HEK293 (cell line): ENCODE measurements around the gene YOD1.

Experiments
- CTCF ChIA-PET: fragments of 350-600 bp; formaldehyde crosslinking; extraction: SDS; loops from one replicate; lab custom pipeline; 2021; ENCODE audit warnings: antibody characterized with exemption; lab: Yijun Ruan, JAX
- POLR2A ChIA-PET: fragments of 300-600 bp; formaldehyde crosslinking; extraction: SDS; loops from one replicate; lab custom pipeline; 2020; ENCODE audit warnings: antibody characterized with exemption, inconsistent platforms; lab: Yijun Ruan, JAX
- H3K27ac ChIP-seq: fragments of 200-500 bp; sonication (Bioruptor generic); 2 replicates; pipeline ENCODE4 v1.5.1; 2014; ENCODE audit warnings: low read depth, low read length, control low read depth, inconsistent platforms; ENCODE audit errors: extremely low read depth
- H3K36me3 ChIP-seq, 2 experiments: fragments of 200-500 bp in 1 of 2; sonication (Bioruptor generic) in 1 of 2; 1 replicate in 1 of 2; 2 replicates in 1 of 2; pipeline ENCODE4 v1.5.1; 2014 to 2017; ENCODE audit warnings: inconsistent platforms in 2 of 2, low read length in 2 of 2; ENCODE audit not compliant: control insufficient read depth in 2 of 2, insufficient read depth in 1 of 2
- H3K4me1 ChIP-seq: fragments of 200-500 bp; sonication (Bioruptor generic); 2 replicates; pipeline ENCODE4 v1.5.1; 2014; ENCODE audit warnings: mild to moderate bottlenecking, low read length, inconsistent platforms; ENCODE audit not compliant: control insufficient read depth, insufficient read depth
- H3K4me3 ChIP-seq: 2 replicates; pipeline ENCODE4 v1.5.1; 2011; ENCODE audit warnings: low read depth, mild to moderate bottlenecking, control low read depth, low read length, moderate library complexity
- H3K9me3 ChIP-seq: fragments of 200-500 bp; sonication (Bioruptor generic); 2 replicates; pipeline ENCODE4 v1.5.1; 2014; ENCODE audit warnings: low read depth, low read length, inconsistent platforms; ENCODE audit not compliant: control insufficient read depth, insufficient read depth
- BCL11A ChIP-seq: fragments of 450-650 bp; formaldehyde crosslinking; IDR thresholded peaks from 2 replicates; pipeline ENCODE4 v1.5.1; 2016; ENCODE audit warnings: low read depth, missing biosample characterization, missing genetic modification characterization
- KLF8 ChIP-seq: fragments of 450-650 bp; formaldehyde crosslinking; IDR thresholded peaks from 2 replicates; pipeline ENCODE4 v1.5.1; 2016; ENCODE audit warnings: missing biosample characterization, missing genetic modification characterization
- MYNN ChIP-seq: fragments of 450-650 bp; formaldehyde crosslinking; IDR thresholded peaks from 2 replicates; pipeline ENCODE4 v1.5.1; 2016; ENCODE audit warnings: missing biosample characterization, missing genetic modification characterization, borderline replicate concordance
- PRDM1 ChIP-seq: fragments of 450-650 bp; formaldehyde crosslinking; IDR thresholded peaks from 2 replicates; pipeline ENCODE4; 2016; ENCODE audit warnings: missing biosample characterization, missing genetic modification characterization
- RBAK ChIP-seq: fragments of 450-650 bp; formaldehyde crosslinking; IDR thresholded peaks from 2 replicates; pipeline ENCODE4 v1.5.1; 2016; ENCODE audit warnings: missing biosample characterization, missing genetic modification characterization
- SP7 ChIP-seq: fragments of 450-650 bp; formaldehyde crosslinking; IDR thresholded peaks from 2 replicates; pipeline ENCODE4 v1.5.1; 2016; ENCODE audit warnings: missing biosample characterization, missing genetic modification characterization
- ZFP69B ChIP-seq: fragments of 450-650 bp; formaldehyde crosslinking; IDR thresholded peaks from 2 replicates; pipeline ENCODE4 v1.5.1; 2016; ENCODE audit warnings: missing biosample characterization, missing genetic modification characterization
- ZNF324 ChIP-seq: fragments of 450-650 bp; formaldehyde crosslinking; IDR thresholded peaks from 2 replicates; pipeline ENCODE4 v1.5.1; 2016; ENCODE audit warnings: missing biosample characterization, missing genetic modification characterization
- ZNF341 ChIP-seq: fragments of 450-650 bp; formaldehyde crosslinking; IDR thresholded peaks from 2 replicates; pipeline ENCODE4; 2016; ENCODE audit warnings: low read depth, missing biosample characterization, missing genetic modification characterization
- ZNF394 ChIP-seq: fragments of 450-650 bp; formaldehyde crosslinking; IDR thresholded peaks from 2 replicates; pipeline ENCODE4 v1.5.1; 2016; ENCODE audit warnings: missing biosample characterization, missing genetic modification characterization, mild to moderate bottlenecking, moderate library complexity, borderline replicate concordance
- ZNF398 ChIP-seq: fragments of 450-650 bp; formaldehyde crosslinking; IDR thresholded peaks from 2 replicates; pipeline ENCODE4 v1.5.1; 2017; ENCODE audit warnings: missing biosample characterization, missing genetic modification characterization
- ZNF404 ChIP-seq: fragments of 450-650 bp; formaldehyde crosslinking; IDR thresholded peaks from 2 replicates; pipeline ENCODE4 v1.5.1; 2017; ENCODE audit warnings: missing biosample characterization, missing genetic modification characterization
- ZNF549 ChIP-seq: fragments of 450-650 bp; IDR thresholded peaks from 2 replicates; pipeline ENCODE4 v1.5.1; 2018; ENCODE audit warnings: missing biosample characterization, missing genetic modification characterization, mild to moderate bottlenecking, inconsistent platforms, moderate library complexity
- ZNF624 ChIP-seq: fragments of 450-650 bp; formaldehyde crosslinking; IDR thresholded peaks from 2 replicates; pipeline ENCODE4 v1.5.1; 2017; ENCODE audit warnings: missing biosample characterization, missing genetic modification characterization
- ZNF654 ChIP-seq: fragments of 450-650 bp; formaldehyde crosslinking; IDR thresholded peaks from 2 replicates; pipeline ENCODE4 v1.5.1; 2016; ENCODE audit warnings: low read depth, missing biosample characterization, missing genetic modification characterization
- ZNF777 ChIP-seq: fragments of 450-650 bp; formaldehyde crosslinking; IDR thresholded peaks from 2 replicates; pipeline ENCODE4 v1.5.1; 2017; ENCODE audit warnings: missing biosample characterization, missing genetic modification characterization, borderline replicate concordance
- ZNF785 ChIP-seq: fragments of 450-650 bp; formaldehyde crosslinking; IDR thresholded peaks from 2 replicates; pipeline ENCODE4 v1.5.1; 2016; ENCODE audit warnings: missing biosample characterization, missing genetic modification characterization
- ZSCAN23 ChIP-seq: fragments of 450-650 bp; formaldehyde crosslinking; IDR thresholded peaks from 2 replicates; pipeline ENCODE4 v1.5.1; 2016; ENCODE audit warnings: missing biosample characterization, missing genetic modification characterization
- ZSCAN4 ChIP-seq: fragments of 450-650 bp; formaldehyde crosslinking; IDR thresholded peaks from 2 replicates; pipeline ENCODE4 v1.5.1; 2017; ENCODE audit warnings: missing biosample characterization, missing genetic modification characterization
- TF ChIP-seq, protein P1 (sequence below): fragments of 450-650 bp; formaldehyde crosslinking; conservative IDR thresholded peaks from 2 replicates; pipeline ENCODE4 v1.5.1; 2016; ENCODE audit warnings: low read depth, missing biosample characterization, missing genetic modification characterization
- TF ChIP-seq, protein P2 (sequence below): fragments of 450-650 bp; formaldehyde crosslinking; IDR thresholded peaks from 2 replicates; pipeline ENCODE4; 2016; ENCODE audit warnings: missing biosample characterization, missing genetic modification characterization
- TF ChIP-seq, protein P3 (sequence below): fragments of 450-650 bp; formaldehyde crosslinking; IDR thresholded peaks from 2 replicates; pipeline ENCODE4 v1.5.1; 2016; ENCODE audit warnings: missing biosample characterization, missing genetic modification characterization

Gene YOD1

DNA sequence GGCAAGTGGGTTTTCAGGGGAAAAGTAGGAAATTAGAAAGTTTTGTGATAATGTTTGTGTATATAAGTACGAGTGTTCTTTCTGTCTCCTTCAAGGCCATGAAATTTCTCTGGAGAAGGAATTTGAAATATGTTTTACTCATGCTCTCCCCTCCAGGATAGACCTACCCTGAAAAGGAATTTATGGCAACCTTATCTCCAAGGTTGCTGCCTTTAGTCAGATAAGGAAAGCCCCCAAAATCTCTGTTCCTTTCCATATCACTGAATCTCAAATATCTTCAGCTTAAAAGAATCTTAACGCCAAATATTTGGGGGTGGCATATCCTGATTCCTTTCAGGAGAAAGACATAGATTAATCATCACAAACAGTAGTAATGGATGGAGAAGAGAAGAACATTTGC lies 37.2 kb upstream of the YOD1 start (continued):
- TF ChIP-seq, protein P1, sequence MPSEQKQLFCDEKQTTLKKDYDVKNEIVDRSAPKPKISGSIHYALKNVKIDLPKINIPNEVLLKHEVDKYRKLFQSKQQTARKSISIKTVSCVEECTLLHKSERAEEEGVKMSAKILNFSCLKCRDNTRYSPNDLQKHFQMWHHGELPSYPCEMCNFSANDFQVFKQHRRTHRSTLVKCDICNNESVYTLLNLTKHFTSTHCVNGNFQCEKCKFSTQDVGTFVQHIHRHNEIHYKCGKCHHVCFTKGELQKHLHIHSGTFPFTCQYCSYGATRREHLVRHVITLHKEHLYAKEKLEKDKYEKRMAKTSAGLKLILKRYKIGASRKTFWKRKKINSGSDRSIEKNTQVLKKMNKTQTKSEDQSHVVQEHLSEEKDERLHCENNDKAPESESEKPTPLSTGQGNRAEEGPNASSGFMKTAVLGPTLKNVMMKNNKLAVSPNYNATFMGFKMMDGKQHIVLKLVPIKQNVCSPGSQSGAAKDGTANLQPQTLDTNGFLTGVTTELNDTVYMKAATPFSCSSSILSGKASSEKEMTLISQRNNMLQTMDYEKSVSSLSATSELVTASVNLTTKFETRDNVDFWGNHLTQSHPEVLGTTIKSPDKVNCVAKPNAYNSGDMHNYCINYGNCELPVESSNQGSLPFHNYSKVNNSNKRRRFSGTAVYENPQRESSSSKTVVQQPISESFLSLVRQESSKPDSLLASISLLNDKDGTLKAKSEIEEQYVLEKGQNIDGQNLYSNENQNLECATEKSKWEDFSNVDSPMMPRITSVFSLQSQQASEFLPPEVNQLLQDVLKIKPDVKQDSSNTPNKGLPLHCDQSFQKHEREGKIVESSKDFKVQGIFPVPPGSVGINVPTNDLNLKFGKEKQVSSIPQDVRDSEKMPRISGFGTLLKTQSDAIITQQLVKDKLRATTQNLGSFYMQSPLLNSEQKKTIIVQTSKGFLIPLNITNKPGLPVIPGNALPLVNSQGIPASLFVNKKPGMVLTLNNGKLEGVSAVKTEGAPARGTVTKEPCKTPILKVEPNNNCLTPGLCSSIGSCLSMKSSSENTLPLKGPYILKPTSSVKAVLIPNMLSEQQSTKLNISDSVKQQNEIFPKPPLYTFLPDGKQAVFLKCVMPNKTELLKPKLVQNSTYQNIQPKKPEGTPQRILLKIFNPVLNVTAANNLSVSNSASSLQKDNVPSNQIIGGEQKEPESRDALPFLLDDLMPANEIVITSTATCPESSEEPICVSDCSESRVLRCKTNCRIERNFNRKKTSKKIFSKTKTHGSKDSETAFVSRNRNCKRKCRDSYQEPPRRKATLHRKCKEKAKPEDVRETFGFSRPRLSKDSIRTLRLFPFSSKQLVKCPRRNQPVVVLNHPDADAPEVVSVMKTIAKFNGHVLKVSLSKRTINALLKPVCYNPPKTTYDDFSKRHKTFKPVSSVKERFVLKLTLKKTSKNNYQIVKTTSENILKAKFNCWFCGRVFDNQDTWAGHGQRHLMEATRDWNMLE (tag by site-specific recombination) = no peak
- TF ChIP-seq ZNF785 = no peak
- TF ChIP-seq ZNF341 (tag by site-specific recombination) = no peak
- TF ChIP-seq ZNF549 (tag by site-specific recombination) = no peak
- TF ChIP-seq ZFP69B (tag by site-specific recombination) = no peak
- TF ChIP-seq ZNF394 = no peak

- no peaks in the 10 kb centered on the region for H3K36me3 ChIP-seq
- no peak overlapping the region for H3K27ac ChIP-seq
- POLR2A ChIA-PET = no interaction called here
- H3K4me1 ChIP-seq = no peaks in the 10 kb centered on the region
- TF ChIP-seq ZNF654 (tag by site-specific recombination) (no peak), ZNF404 (no peak), ZNF398 (tag by site-specific recombination) (no peak), RBAK (tag by site-specific recombination) (no peak), ZNF777 (tag by site-specific recombination) (no peak), ZSCAN23 (no peak), BCL11A (tag by site-specific recombination) (no peak), ZNF324 (tag by site-specific recombination) (no peak), PRDM1 (tag by site-specific recombination) (no peak), KLF8 (tag by site-specific recombination) (no peak), SP7 (tag by site-specific recombination) (no peak), ZNF624 (tag by site-specific recombination) (no peak), MYNN (tag by site-specific recombination) (no peak), ZSCAN4 (no peak)
- TF ChIP-seq, protein P2, sequence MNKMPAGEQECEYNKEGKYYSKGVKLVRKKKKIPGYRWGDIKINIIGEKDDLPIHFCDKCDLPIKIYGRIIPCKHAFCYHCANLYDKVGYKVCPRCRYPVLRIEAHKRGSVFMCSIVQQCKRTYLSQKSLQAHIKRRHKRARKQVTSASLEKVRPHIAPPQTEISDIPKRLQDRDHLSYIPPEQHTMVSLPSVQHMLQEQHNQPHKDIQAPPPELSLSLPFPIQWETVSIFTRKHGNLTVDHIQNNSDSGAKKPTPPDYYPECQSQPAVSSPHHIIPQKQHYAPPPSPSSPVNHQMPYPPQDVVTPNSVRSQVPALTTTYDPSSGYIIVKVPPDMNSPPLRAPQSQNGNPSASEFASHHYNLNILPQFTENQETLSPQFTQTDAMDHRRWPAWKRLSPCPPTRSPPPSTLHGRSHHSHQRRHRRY = no peak
- TF ChIP-seq, protein P3, sequence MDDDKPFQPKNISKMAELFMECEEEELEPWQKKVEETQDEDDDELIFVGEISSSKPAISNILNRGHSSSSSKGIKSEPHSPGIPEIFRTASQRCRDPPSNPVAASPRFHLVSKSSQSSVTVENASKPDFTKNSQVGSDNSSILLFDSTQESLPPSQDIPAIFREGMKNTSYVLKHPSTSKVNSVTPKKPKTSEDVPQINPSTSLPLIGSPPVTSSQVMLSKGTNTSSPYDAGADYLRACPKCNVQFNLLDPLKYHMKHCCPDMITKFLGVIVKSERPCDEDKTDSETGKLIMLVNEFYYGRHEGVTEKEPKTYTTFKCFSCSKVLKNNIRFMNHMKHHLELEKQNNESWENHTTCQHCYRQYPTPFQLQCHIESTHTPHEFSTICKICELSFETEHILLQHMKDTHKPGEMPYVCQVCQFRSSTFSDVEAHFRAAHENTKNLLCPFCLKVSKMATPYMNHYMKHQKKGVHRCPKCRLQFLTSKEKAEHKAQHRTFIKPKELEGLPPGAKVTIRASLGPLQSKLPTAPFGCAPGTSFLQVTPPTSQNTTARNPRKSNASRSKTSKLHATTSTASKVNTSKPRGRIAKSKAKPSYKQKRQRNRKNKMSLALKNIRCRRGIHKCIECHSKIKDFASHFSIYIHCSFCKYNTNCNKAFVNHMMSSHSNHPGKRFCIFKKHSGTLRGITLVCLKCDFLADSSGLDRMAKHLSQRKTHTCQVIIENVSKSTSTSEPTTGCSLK (tag by site-specific recombination) = no peak
- no peak overlapping the region for H3K4me3 ChIP-seq
- CTCF ChIA-PET = interaction anchor here (0.6 to 3.5 kb wide), 3 partner anchors 9 to 339 kb away, joined by 3 to 42 read pairs (median 3); no protein-coding TSS in a partner anchor
- H3K9me3 ChIP-seq = no peaks in the 10 kb centered on the region
These were observed 34.9 kb upstream of the YOD1 start for GRCh38 chr1:207085887-207086286.
